GDM1 (cell line): ENCODE results near the gene GXYLT2.

Experiments
- DNase-seq: peaks from one replicate; lab custom pipeline; 2025; lab: John Stamatoyannopoulos, UW

The GXYLT2 gene

DNA sequence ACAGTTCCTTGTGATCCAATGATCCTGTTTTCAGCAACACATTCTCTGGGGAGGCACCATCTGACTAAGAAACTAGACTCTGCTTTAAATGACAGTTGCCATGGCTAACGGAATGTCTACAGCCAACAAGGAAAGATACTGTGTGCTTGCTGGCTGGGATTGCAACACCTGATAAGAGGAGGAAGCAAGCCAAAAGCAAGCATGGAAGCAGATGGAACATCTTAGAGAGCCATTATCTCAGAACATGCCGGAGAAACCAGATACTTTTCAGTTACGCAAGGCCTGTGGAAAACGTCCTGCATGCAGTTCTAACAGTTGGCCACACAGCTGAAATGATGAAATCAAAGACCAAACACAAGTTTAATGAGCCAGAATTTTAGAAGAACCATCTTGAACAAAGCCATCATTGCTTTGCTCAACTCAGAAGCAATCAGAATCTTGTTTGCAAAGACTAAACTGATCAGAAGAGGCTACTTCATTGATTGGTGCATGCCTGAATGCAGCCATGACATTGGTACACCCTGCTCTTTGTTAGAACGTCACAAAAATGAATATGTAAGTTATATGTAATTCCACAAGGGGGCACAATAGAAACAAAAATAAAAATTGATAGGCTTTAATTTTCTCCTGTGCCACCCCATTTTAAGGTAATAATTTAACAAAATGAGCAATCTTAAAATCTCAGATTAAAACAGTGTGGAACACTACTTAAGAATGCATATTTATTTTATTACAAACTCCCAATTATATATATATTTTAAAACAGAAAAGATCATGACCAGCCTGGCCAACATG, 50.8 kb downstream of the GXYLT2 start:
- DNase-seq = no peak

GRCh38 chr3:72941245-72941644, 53.4 kb downstream of the GXYLT2 start:
- DNase-seq = no peak

GRCh38 chr3:72942427-72942826, 54.6 kb downstream of the GXYLT2 start:
- DNase-seq = no peak

DNA sequence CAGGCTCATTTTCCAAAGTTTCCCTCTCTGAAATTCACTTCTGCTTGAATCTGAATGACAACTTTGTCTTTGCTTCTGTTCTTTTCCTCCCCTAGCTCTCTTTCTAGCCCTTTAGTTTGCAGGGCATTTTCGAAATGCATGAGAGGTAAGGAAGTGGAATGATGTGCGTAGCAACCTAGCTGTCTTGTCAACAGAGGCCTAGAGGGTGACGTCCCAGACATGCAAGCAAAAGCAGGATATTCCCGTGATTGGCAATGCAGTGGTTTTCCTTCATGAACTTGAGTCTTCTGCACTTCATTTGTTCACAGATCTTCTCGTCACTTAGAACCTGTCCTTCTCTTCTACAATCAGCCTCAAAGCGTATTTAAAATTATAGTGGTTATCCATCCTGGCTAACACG, 56.9 kb downstream of the GXYLT2 start:
- no peak for DNase-seq

- DNase-seq = no peak
These were observed 60.1 kb downstream of the GXYLT2 start for GRCh38 chr3:72947715-72948490.

DNA sequence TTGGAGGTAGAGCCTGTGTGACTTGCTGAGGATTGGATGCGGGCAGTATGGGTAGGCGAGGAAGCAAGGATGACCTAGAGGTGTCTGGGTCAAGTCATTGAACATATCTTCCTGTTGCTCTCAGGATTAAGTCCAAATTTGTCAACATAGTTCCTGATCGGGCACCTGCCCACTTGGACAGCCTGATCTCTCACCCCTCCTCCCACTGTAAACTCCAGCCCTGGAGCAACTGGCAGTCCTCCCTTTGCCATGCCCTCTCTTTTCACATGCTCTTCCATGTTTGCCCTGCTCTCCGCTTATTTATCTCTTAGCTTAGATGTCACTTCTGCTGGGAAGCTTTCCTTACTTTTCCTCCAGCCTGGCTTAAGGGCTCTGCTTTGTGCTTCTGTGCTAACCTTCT, 61.2 kb downstream of the GXYLT2 start:
- DNase-seq = no peak

DNA sequence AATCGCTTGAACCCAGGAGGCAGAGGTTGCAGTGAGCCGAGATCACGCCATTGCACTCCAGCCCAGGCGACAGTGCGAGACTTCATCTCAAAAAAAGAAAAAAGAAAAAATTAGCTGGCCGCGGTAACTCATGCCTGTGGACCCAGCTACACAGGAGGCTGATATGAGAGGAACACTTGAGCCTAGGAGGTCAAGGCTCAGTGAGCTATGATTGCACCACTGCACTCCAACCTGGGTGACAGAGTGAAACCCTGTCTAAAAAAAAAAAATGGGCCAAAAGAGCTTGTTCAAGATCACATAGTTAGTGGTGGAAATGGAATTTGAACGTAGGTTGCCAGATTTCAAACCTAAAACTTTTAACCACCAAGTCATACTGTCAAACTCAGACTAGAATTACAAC, 62.5 kb downstream of the GXYLT2 start:
- no peak for DNase-seq

- no peak for DNase-seq
These were observed 63.0 kb downstream of the GXYLT2 start for GRCh38 chr3:72950801-72951200.

DNA sequence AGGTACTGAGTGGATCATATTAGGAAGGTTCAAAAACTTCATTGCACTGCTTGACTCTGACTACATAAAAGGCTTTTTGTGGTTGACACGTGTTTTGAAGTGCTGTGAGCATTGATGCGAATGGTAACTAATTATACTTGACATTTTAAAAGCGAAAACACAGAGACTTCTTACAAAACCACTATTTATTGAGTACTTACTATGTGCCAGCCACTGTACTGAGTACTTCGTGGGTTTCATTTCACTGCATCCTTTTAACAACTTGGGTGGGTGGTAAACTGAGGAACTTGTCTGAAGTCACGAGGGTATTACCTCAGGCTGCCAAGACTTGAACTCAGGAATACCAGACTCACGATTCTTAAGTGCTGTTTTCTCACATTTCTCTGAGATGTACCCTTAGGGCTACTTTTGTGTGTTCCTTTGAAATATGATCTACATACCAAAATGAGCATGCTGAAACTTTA, 63.4 kb downstream of the GXYLT2 start:
- no peak for DNase-seq

DNA sequence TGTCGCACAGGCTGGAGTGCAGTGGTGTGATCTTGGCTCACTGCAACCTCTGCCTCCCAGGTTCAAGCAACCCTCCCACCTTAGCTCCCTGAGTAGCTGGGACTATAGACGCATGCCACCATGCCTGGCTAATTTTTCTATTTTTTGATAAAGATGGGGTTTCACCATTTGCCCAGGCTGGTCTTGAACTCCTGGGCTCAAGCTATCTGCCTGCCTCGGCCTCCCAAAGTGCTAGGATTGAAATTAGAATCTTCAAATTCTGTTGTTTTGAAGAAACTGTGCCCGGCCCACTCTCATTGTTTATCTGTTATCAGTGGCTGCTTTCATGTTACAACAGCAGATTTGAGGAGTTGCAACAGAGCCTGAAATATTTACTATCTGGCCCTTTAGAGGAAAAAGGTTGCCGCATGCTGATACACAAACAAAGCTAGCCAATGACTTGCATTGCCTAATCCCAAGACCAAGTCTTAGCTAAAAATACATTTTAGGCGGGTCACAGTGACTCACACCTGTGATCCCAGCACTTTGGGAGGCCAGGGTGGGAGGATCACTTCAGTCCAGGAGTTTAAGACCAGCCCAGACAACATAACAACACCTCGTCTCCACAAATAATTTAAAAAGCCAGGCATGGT, 65.6 kb downstream of the GXYLT2 start:
- DNase-seq = no peak

DNA sequence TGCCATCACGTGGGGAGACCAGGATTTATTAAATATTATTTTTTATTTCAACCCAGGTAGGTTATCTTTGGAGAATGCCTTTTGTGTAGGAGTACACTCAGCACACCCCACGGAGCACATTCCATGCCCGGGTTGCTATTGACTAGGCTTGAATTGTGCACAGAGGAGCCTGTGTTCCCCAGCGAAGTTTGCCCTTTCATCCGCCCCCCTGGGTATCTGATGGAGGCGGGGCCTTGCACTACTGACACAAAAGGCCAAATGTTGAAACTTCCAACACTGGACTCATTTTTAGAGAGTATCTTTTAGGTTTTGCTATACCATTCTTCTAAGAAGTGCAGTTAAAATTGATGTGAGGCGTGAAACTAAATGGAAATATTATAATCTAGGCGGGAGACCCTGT, 69.5 kb downstream of the GXYLT2 start:
- DNase-seq = no peak

DNA sequence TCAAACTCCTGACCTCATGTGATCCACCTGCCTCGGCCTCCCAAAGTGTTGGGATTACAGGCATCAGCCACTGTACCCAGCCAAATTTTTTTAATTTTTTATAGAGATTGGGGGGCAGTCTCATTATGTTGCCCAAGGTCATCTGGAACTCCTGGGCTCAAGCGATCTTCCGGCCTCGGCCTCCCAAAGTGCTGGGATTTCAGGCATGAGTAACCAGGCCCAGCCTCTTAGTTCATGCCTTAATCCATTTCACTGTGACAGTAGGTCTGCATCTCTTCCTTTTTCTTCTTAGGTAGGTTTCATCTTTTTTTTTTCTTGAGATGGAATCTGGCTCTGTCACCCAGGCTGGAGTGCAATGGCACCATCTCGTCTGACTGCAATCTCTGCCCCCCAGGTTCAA, 71.5 kb downstream of the GXYLT2 start:
- no peak for DNase-seq

DNA sequence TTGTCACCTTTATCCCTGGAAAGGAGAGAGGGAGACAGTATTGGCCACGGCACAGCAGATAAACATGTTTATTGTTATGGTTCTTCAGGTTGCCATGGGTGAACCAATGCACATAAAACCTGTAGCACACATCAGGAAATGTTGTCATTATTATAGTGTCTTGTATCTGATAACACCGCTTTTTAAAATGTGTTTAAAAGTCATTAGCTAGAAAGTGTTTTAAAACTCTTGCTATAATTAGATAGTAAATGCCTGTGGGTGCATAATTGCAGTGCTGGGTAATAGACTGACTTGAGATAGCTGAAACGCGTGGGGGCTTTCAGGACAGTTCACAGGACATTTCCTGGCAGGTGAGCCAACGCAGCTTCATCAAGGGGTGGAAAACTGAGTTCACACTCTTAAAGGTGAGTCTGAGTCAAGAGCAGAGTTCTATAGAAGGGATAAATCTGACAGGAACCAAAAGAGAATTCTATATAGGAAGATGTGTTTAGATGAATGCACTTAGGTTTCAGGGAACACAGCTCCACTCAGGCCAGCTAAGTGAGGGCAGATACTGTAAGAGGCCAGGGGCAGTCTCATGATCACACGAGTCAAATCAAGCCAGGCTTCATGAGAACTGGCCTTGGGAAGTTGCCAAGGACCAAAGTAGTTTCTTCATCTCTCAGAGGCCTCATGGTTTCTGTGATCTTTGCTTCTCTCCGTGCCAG, 73.1 kb downstream of the GXYLT2 start:
- no peak for DNase-seq

GRCh38 chr3:72961752-72962151, 73.9 kb downstream of the GXYLT2 start:
- DNase-seq = no peak

GRCh38 chr3:72962317-72962716, 74.5 kb downstream of the GXYLT2 start:
- no peak for DNase-seq

DNA sequence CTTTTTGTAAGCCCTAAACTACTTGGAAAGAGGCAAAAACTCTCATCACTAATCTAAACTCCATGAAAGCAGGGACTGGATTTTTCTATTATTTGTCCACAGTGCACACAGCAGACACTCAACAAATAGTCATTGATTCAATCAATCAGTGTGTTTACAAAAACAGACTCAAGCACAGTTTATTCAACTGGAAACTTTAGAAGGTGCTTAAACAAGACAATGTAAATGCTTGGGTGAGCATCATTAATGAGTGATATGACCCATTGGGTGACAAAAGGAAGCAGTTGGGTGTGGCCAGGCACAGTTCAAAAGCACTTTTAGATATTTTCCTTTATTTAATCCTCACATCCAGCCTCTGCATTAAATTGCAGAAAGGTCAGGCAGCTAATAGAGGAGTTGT, 76.8 kb downstream of the GXYLT2 start:
- no peak for DNase-seq

- no peak for DNase-seq
These were observed 80.4 kb downstream of the GXYLT2 start for GRCh38 chr3:72968266-72968664.

- no peak for DNase-seq
These were observed 81.9 kb downstream of the GXYLT2 start for GRCh38 chr3:72969766-72970165.

DNA sequence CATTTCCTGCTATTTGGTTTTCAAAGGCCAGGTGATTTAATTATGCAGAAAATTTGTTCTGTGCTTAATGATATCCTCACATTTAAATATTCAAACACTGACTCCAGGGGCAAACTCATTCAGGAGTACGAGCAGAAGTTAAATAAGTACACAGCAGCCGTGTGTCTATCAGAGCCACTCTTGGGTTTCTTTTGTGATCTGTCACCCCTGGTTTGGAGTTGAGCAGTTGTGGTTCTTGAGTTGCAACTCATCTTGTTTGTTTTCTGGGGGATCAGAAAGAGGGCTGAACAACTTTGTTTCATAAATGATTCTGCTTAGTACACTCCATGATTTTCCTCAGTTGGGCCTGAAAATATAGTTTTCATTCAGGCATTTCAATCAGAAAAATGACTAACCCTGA, 83.1 kb downstream of the GXYLT2 start:
- DNase-seq = no peak

DNA sequence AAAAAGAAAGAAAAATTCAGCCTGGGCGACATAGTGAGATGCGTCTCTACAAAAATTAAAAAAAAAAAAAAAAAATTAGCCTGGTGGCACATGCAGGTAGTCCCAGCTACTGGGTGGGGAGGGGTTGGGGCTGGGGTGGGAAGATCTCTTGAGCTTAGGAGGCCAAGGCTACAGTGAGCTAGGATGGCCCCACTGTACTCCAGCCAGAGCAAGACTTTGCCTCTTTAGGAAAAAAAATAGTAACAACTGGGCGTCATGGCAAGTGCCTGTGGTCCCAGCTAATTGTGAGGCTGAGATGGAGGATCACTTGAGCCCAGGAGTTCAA, 84.8 kb downstream of the GXYLT2 start:
- DNase-seq = no peak

GRCh38 chr3:72973031-72973723, 85.3 kb downstream of the GXYLT2 start:
- no peak for DNase-seq

- no peak for DNase-seq
These were observed 85.9 kb downstream of the GXYLT2 start for GRCh38 chr3:72973786-72974185.
